ENCODE measurements around the gene RCL1.

The RCL1 gene

GRCh38 chr9:4811824-4812223, 19.1 kb downstream of the RCL1 start:
- no peak for DNase-seq (ENCODE audit: low spot score)

GRCh38 chr9:4812858-4813257, 20.1 kb downstream of the RCL1 start:
- DNase-seq (ENCODE audit: low spot score) = no peak

- DNase-seq (ENCODE audit: low spot score) = no peak
Observed at GRCh38 chr9:4814913-4815312, 22.2 kb downstream of the RCL1 start.

GRCh38 chr9:4815381-4815956, 22.7 kb downstream of the RCL1 start:
- no peak for DNase-seq (ENCODE audit: low spot score)

GRCh38 chr9:4820168-4820567, 27.4 kb downstream of the RCL1 start:
- DNase-seq (ENCODE audit: low spot score) = no peak

- DNase-seq (ENCODE audit: low spot score) = no peak
Observed at GRCh38 chr9:4821133-4821532, 28.4 kb downstream of the RCL1 start.

- DNase-seq (ENCODE audit: low spot score) = no peak
Observed at GRCh38 chr9:4822057-4822456, 29.3 kb downstream of the RCL1 start.

- DNase-seq (ENCODE audit: low spot score) = no peak
Observed at GRCh38 chr9:4826417-4827166, 33.8 kb downstream of the RCL1 start.

- no peak for DNase-seq (ENCODE audit: low spot score)
Observed at GRCh38 chr9:4827224-4827623, 34.5 kb downstream of the RCL1 start.

- peak; percentile 10 for DNase-seq (ENCODE audit: low spot score)
Observed at GRCh38 chr9:4828761-4829160, 36.0 kb downstream of the RCL1 start.

GRCh38 chr9:4829969-4830368, 37.2 kb downstream of the RCL1 start:
- DNase-seq (ENCODE audit: low spot score) = peak; percentile 15

- no peak for DNase-seq (ENCODE audit: low spot score)
Observed at GRCh38 chr9:4830699-4831098, 38.0 kb downstream of the RCL1 start.

GRCh38 chr9:4831119-4831518, 38.4 kb downstream of the RCL1 start:
- no peak for DNase-seq (ENCODE audit: low spot score)

GRCh38 chr9:4831944-4832343, 39.2 kb downstream of the RCL1 start:
- no peak for DNase-seq (ENCODE audit: low spot score)

- DNase-seq (ENCODE audit: low spot score) = peak; percentile 85
Observed at GRCh38 chr9:4832786-4833579, 40.2 kb downstream of the RCL1 start.

GRCh38 chr9:4833781-4834560, 41.2 kb downstream of the RCL1 start:
- DNase-seq (ENCODE audit: low spot score) = no peak

- DNase-seq (ENCODE audit: low spot score) = no peak
Observed at GRCh38 chr9:4836676-4837075, 43.9 kb downstream of the RCL1 start.

GRCh38 chr9:4837261-4838188, 44.8 kb downstream of the RCL1 start:
- peak; percentile 86 for DNase-seq (ENCODE audit: low spot score)

GRCh38 chr9:4838189-4838546, 45.4 kb downstream of the RCL1 start:
- DNase-seq (ENCODE audit: low spot score) = no peak

GRCh38 chr9:4839470-4839912, 46.7 kb downstream of the RCL1 start:
- no peak for DNase-seq (ENCODE audit: low spot score)

GRCh38 chr9:4840018-4840417, 47.3 kb downstream of the RCL1 start:
- DNase-seq (ENCODE audit: low spot score) = no peak
